GM12892 (cell line): ENCODE data around the gene RIIAD1.

Experiments
- POLR2A ChIP-seq: IDR thresholded peaks from 2 replicates; pipeline ENCODE4 v1.6.1; 2011; ENCODE audit warnings: low read depth, low read length, control low read depth
- POLR2AphosphoS5 ChIP-seq: IDR thresholded peaks from 2 replicates; pipeline ENCODE4 v1.6.1; 2011; ENCODE audit warnings: low read depth, low read length, control low read depth
- TAF1 ChIP-seq: IDR thresholded peaks from 2 replicates; pipeline ENCODE4 v1.6.1; 2011; ENCODE audit warnings: low read depth, mild to moderate bottlenecking, control low read depth, low read length, borderline replicate concordance

GRCh38 chr1:151720554-151720953 lies 768 bp upstream of the RIIAD1 start:
- TF ChIP-seq POLR2A, result no peak
- no peak for TF ChIP-seq POLR2AphosphoS5
- no peak for TF ChIP-seq TAF1
